SK-N-SH (cell line): ENCODE data around the gene MAPKAP1. TPM values are rescaled to one million over a fixed set of nuclear protein-coding genes. Genes with fewer than 3 reads are reported as not detected.

Source experiments
- CTCF ChIA-PET: fragments of 300-600, 350-600 bp; formaldehyde crosslinking; extraction: SDS; loops from one replicate; lab custom pipeline; 2021; lab: Yijun Ruan, JAX
- POLR2A ChIA-PET: fragments of 350-600 bp; sonication (Branson Sonifier 250); formaldehyde crosslinking; extraction: SDS; loops from one replicate; lab custom pipeline; 2020; ENCODE audit warnings: antibody characterized with exemption, inconsistent platforms; lab: Yijun Ruan, JAX
- DNase-seq: peaks from one replicate; pipeline ENCODE4 v3.0.0; 2012
- H2AFZ ChIP-seq: fragments of 200-600 bp; sonication (generic); 2 replicates; pipeline ENCODE4 v1.8.1; 2016; ENCODE audit warnings: antibody characterized with exemption, mild to moderate bottlenecking, low read depth
- H3F3A ChIP-seq: fragments of 200-600 bp; sonication (generic); replicated peaks from 2 replicates; pipeline ENCODE3; 2016; ENCODE audit warnings: antibody characterized with exemption, mild to moderate bottlenecking; ENCODE audit not compliant: insufficient read depth
- H3K27ac ChIP-seq, 2 experiments: fragments of 200-500 bp in 1 of 2; fragments of 200-600 bp in 1 of 2; sonication (Bioruptor generic) in 1 of 2; sonication (generic), shearing (Covaris generic) in 1 of 2; 2 replicates each; pipeline versions ENCODE4 v1.5.1 to v1.6.1; 2014 to 2016; ENCODE audit warnings: low read depth in 2 of 2, inconsistent platforms in 1 of 2, low read length in 1 of 2, mild to moderate bottlenecking in 1 of 2, mixed read lengths in 1 of 2
- H3K27me3 ChIP-seq: fragments of 200-600 bp; sonication (generic), shearing (Covaris generic); 2 replicates; pipeline ENCODE4 v1.6.1; 2016; ENCODE audit warnings: mixed run types; ENCODE audit not compliant: insufficient read depth
- H3K36me3 ChIP-seq, 2 experiments: fragments of 200-500 bp in 1 of 2; fragments of 200-600 bp in 1 of 2; sonication (Bioruptor generic) in 1 of 2; sonication (generic) in 1 of 2; replicated peaks in 1 of 2; 2 replicates each; pipeline versions ENCODE3 to v1.5.1; 2014 to 2016; ENCODE audit warnings: low read length in 1 of 2, mild to moderate bottlenecking in 1 of 2; ENCODE audit not compliant: insufficient read depth in 2 of 2, control insufficient read depth in 1 of 2
- H3K4me1 ChIP-seq, 2 experiments: fragments of 200-500 bp in 1 of 2; fragments of 200-600 bp in 1 of 2; sonication (Bioruptor generic) in 1 of 2; sonication (generic), shearing (Covaris generic) in 1 of 2; 2 replicates each; pipeline versions ENCODE4 v1.5.1 to v1.6.1; 2014 to 2016; ENCODE audit warnings: low read depth in 1 of 2, low read length in 1 of 2, mixed run types in 1 of 2; ENCODE audit not compliant: insufficient read depth in 2 of 2, control insufficient read depth in 1 of 2
- H3K4me2 ChIP-seq: fragments of 200-600 bp; sonication (generic), shearing (Covaris generic); 2 replicates; pipeline ENCODE4 v1.6.1; 2017; ENCODE audit warnings: mixed run types
- H3K4me3 ChIP-seq, 2 experiments: fragments of 200-500 bp in 1 of 2; fragments of 200-600 bp in 1 of 2; sonication (Bioruptor generic) in 1 of 2; sonication (generic), shearing (Covaris generic) in 1 of 2; 2 replicates each; pipeline versions ENCODE4 v1.5.1 to v1.8.1; 2014 to 2016; ENCODE audit warnings: low read depth in 2 of 2, inconsistent platforms in 1 of 2, low read length in 1 of 2, mild to moderate bottlenecking in 1 of 2, mixed read lengths in 1 of 2, moderate library complexity in 1 of 2
- H3K79me2 ChIP-seq: fragments of 200-600 bp; sonication (generic); 2 replicates; pipeline ENCODE4 v1.8.1; 2017; ENCODE audit warnings: mild to moderate bottlenecking; ENCODE audit not compliant: insufficient read depth
- H3K9ac ChIP-seq: fragments of 200-600 bp; sonication (generic); 2 replicates; pipeline ENCODE4 v1.6.1; 2017; ENCODE audit warnings: mixed run types
- H3K9me2 ChIP-seq: fragments of 200-600 bp; sonication (generic); 2 replicates; pipeline ENCODE4 v1.6.1; 2017; ENCODE audit warnings: mixed run types
- H3K9me3 ChIP-seq: fragments of 200-600 bp; sonication (generic); 2 replicates; pipeline ENCODE4 v1.6.1; 2017; ENCODE audit warnings: mixed run types, mild to moderate bottlenecking, moderate library complexity
- H4K20me1 ChIP-seq: fragments of 200-600 bp; sonication (generic); 2 replicates; pipeline ENCODE4 v1.6.1; 2017; ENCODE audit warnings: mild to moderate bottlenecking, mixed run types; ENCODE audit not compliant: insufficient read depth
- CTCF ChIP-seq: fragments of 200-600 bp; sonication (generic); IDR thresholded peaks from 2 replicates; pipeline ENCODE4 v1.6.1; 2017; ENCODE audit warnings: antibody characterized with exemption, mild to moderate bottlenecking, moderate library complexity
- EZH2phosphoT487 ChIP-seq: fragments of 200-600 bp; sonication (generic); IDR thresholded peaks from 2 replicates; pipeline ENCODE4 v1.6.1; 2017; ENCODE audit warnings: low read depth, mixed run types, mild to moderate bottlenecking, antibody characterized with exemption, moderate library complexity, borderline replicate concordance
- IRF3 ChIP-seq: fragments of 150-350 bp; IDR thresholded peaks from 2 replicates; pipeline ENCODE4 v1.6.1; 2016; ENCODE audit warnings: mild to moderate bottlenecking, low read depth, low read length
- PBX3 ChIP-seq: IDR thresholded peaks from 2 replicates; pipeline ENCODE4; 2012
- POLR2AphosphoS5 ChIP-seq: IDR thresholded peaks from 2 replicates; pipeline ENCODE4 v1.6.1; 2012; ENCODE audit warnings: low read depth, low read length
- RCOR1 ChIP-seq: fragments of 150-350 bp; IDR thresholded peaks from 2 replicates; pipeline ENCODE4 v1.6.1; 2017; ENCODE audit warnings: antibody characterized with exemption, low read length
- SMC3 ChIP-seq: IDR thresholded peaks from 2 replicates; pipeline ENCODE4 v1.6.1; 2012; ENCODE audit warnings: low read depth, low read length, improper control_type of control experiment
- WGBS: methylation state at CpG from one replicate; pipeline ENCODE4 v1.1.6; 2017; ENCODE audit warnings: low lambda C conversion rate; 5-methylcytosine and 5-hydroxymethylcytosine counted together
- polyA plus RNA-seq, 3 experiments: library from polyadenylated mRNA; depleted of rRNA; stranded (reverse); fragments of >200 nt; gene quantifications; 2 replicates each; pipeline ENCODE4 v1.2.3, GENCODE V29; 2012

MAPKAP1 gene
- polyA plus RNA-seq, 1 of the 3 experiments (the other 2 are of a cell fraction) = 117 TPM

- Histone ChIP-seq H3F3A (no peaks in the 10 kb centered on the region), H4K20me1 (no peaks in the 10 kb centered on the region), H2AFZ (no peak overlapping the region), H3K9me2 (no peaks in the 10 kb centered on the region), H3K27me3 (no peaks in the 10 kb centered on the region), H3K79me2 (no peaks in the 10 kb centered on the region), H3K4me2 (no peak overlapping the region)
- POLR2A ChIA-PET = no interaction called here
- 87% methylated on average over 10 of the region's 10 CpGs for WGBS
- TF ChIP-seq POLR2AphosphoS5 (no peak), PBX3 (0 out of 2 replicates have a peak, but pooled peaks have one; percentile 48), IRF3 (no peak)
- TF ChIP-seq, all 33 proteins: peak for 1
- no peak overlapping the region for H3K9ac ChIP-seq
- no peaks in the 10 kb centered on the region for H3K9me3 ChIP-seq
- no peak overlapping the region for H3K4me3 ChIP-seq
- H3K27ac ChIP-seq = no peak overlapping the region
- CTCF ChIA-PET = interaction anchor here (1.0 to 1.1 kb wide), 2 partner anchors 10 to 32 kb away, joined by 3 read pairs; no protein-coding TSS in a partner anchor
- peaks cover 15 to 16% of the 10 kb centered on the region in 2 experiments for H3K36me3 ChIP-seq
- no peak for DNase-seq
- H3K4me1 ChIP-seq = peaks cover 0 to 7% of the 10 kb centered on the region in 2 experiments; a peak in 2 of 4 replicates
Observed at GRCh38 chr9:125462861-125463291, 244.1 kb downstream of the MAPKAP1 start.

GRCh38 chr9:125461636-125462190, 245.3 kb downstream of the MAPKAP1 start:
- Histone ChIP-seq H4K20me1 (no peaks in the 10 kb centered on the region), H3K36me3 (peaks cover 16 to 27% of the 10 kb centered on the region in 2 experiments), H3F3A (no peaks in the 10 kb centered on the region), H3K9me2 (no peaks in the 10 kb centered on the region), H3K4me3 (no peak overlapping the region), H3K9ac (no peak overlapping the region), H3K27ac (no peak overlapping the region), H3K79me2 (no peaks in the 10 kb centered on the region), H3K4me2 (no peak overlapping the region), H3K4me1 (peaks cover 0 to 2% of the 10 kb centered on the region in 2 experiments; a peak in 2 of 4 replicates), H3K27me3 (no peaks in the 10 kb centered on the region), H3K9me3 (peaks cover 8% of the 10 kb centered on the region), H2AFZ (no peak overlapping the region)
- WGBS = 92% methylated on average over 8 of the region's 8 CpGs
- POLR2A ChIA-PET = no interaction called here
- CTCF ChIA-PET = interaction anchor here (0.8 to 1.1 kb wide), 3 partner anchors 11 to 31 kb away, joined by 3 read pairs; no protein-coding TSS in a partner anchor
- TF ChIP-seq EZH2phosphoT487 (no peak), RCOR1 (no peak), SMC3 (no peak), PBX3 (no peak), CTCF (no peak)
- DNase-seq = no peak
